ENCODE data around the gene PRDM16. TPM values are rescaled to one million over a fixed set of nuclear protein-coding genes. Genes with fewer than 3 reads are reported as not detected.

Gene PRDM16
- total RNA-seq, 4 donors from 2014 or later: 0.08 to 0.19 (median 0.12) TPM

- no peak for DNase-seq
- Histone ChIP-seq H3K9me3 (no peaks in the 10 kb centered on the region), H3K36me3 (no peaks in the 10 kb centered on the region), H3K4me3 (no peak overlapping the region), H3K4me1 (no peaks in the 10 kb centered on the region), H3K27ac (no peak overlapping the region), H3K27me3 (peaks cover 0 to 99% (median 0%) of the 10 kb centered on the region in 4 donors)
- 55% methylated on average over 4 to 6 of the region's 10 CpGs for WGBS, 2 donors
- intact Hi-C loops (cut with DNase I): no loop called here
- TF ChIP-seq CTCF (IDR thresholded peaks at IDR 0.05) (no peak), POLR2A (IDR thresholded peaks at IDR 0.05) (no peak)
Observed at GRCh38 chr1:3440300-3440681, 371.3 kb downstream of the PRDM16 start.

- DNase-seq: no peak
- 67 to 73% methylated on average over 6 to 19 of the region's 20 CpGs for WGBS, 2 donors
- H3K27me3 ChIP-seq: peaks cover 0 to 94% (median 0%) of the 10 kb centered on the region in 4 donors
Observed at GRCh38 chr1:3440711-3441409, 371.9 kb downstream of the PRDM16 start.

GRCh38 chr1:3441410-3441847 lies 372.4 kb downstream of the PRDM16 start:
- peaks cover 0 to 88% (median 0%) of the 10 kb centered on the region in 4 donors for H3K27me3 ChIP-seq
- intact Hi-C loops (cut with DNase I): no loop called here
- H3K27ac ChIP-seq: no peak overlapping the region
- no peaks in the 10 kb centered on the region for H3K36me3 ChIP-seq
- no peaks in the 10 kb centered on the region for H3K4me1 ChIP-seq
- WGBS, 2 donors: 61 to 66% methylated on average over 8 of the region's 8 CpGs
- DNase-seq: no peak
- no peak overlapping the region for H3K4me3 ChIP-seq
- H3K9me3 ChIP-seq: peaks cover 0 to 8% (median 0%) of the 10 kb centered on the region in 3 donors
- no peak for TF ChIP-seq CTCF (IDR thresholded peaks at IDR 0.05)
- TF ChIP-seq POLR2A (IDR thresholded peaks at IDR 0.05): no peak

More at GRCh38 chr1:3440711-3441409, 371.9 kb downstream of the PRDM16 start:
- Histone ChIP-seq H3K36me3 (no peaks in the 10 kb centered on the region), H3K4me3 (no peak overlapping the region), H3K9me3 (peaks cover 0 to 2% (median 0%) of the 10 kb centered on the region in 3 donors), H3K4me1 (no peaks in the 10 kb centered on the region), H3K27ac (no peak overlapping the region)
- TF ChIP-seq POLR2A (IDR thresholded peaks at IDR 0.05): no peak
- TF ChIP-seq CTCF (IDR thresholded peaks at IDR 0.05): no peak
- intact Hi-C loops (cut with DNase I): no loop called here

GRCh38 chr1:3441880-3442279 lies 372.9 kb downstream of the PRDM16 start:
- Histone ChIP-seq H3K36me3 (no peaks in the 10 kb centered on the region), H3K27me3 (peaks cover 0 to 84% (median 0%) of the 10 kb centered on the region in 4 donors), H3K27ac (no peak overlapping the region), H3K4me1 (no peaks in the 10 kb centered on the region), H3K9me3 (peaks cover 0 to 9% (median 0%) of the 10 kb centered on the region in 3 donors), H3K4me3 (no peak overlapping the region)
- DNase-seq: no peak
- intact Hi-C loops (cut with DNase I): no loop called here
- no peak for TF ChIP-seq POLR2A (IDR thresholded peaks at IDR 0.05)
- TF ChIP-seq CTCF (IDR thresholded peaks at IDR 0.05): no peak
- 56 to 75% methylated on average over 2 to 5 of the region's 8 CpGs for WGBS, 2 donors

- DNase-seq: no peak
- Histone ChIP-seq H3K9me3 (peaks cover 0 to 9% (median 0%) of the 10 kb centered on the region in 3 donors), H3K4me1 (no peaks in the 10 kb centered on the region), H3K27me3 (peaks cover 0 to 79% (median 0%) of the 10 kb centered on the region in 4 donors), H3K36me3 (no peaks in the 10 kb centered on the region), H3K27ac (no peak overlapping the region), H3K4me3 (no peak overlapping the region)
- TF ChIP-seq POLR2A (IDR thresholded peaks at IDR 0.05) (no peak), CTCF (IDR thresholded peaks at IDR 0.05) (no peak)
- intact Hi-C loops (cut with DNase I): no loop called here
- WGBS, 2 donors: 59 to 85% methylated on average over 4 to 6 of the region's 13 CpGs
Observed at GRCh38 chr1:3442331-3442730, 373.3 kb downstream of the PRDM16 start.
